H1 (cell line): Measurements from ENCODE around the gene PIGM. TPM values are rescaled to one million over a fixed set of nuclear protein-coding genes. Genes with fewer than 3 reads are reported as not detected.

Source experiments
- CEBPB ChIP-seq: IDR thresholded peaks from 2 replicates; pipeline ENCODE4 v1.6.1; 2012; ENCODE audit warnings: low read depth, low read length
- GTF2F1 ChIP-seq: IDR thresholded peaks from 2 replicates; pipeline ENCODE4 v1.6.1; 2012; ENCODE audit warnings: low read depth, low read length, improper control_type of control experiment, borderline replicate concordance
- HDAC2 ChIP-seq, 2 experiments: fragments of 300-600 bp in 1 of 2; sonication (generic) in 1 of 2; IDR thresholded peaks; 2 replicates each; pipeline ENCODE4 v1.6.1; 2011 to 2012; ENCODE audit warnings: low read depth in 2 of 2, low read length in 2 of 2, mild to moderate bottlenecking in 2 of 2, moderate library complexity in 2 of 2, borderline replicate concordance in 1 of 2, inconsistent platforms in 1 of 2
- JUND ChIP-seq: IDR thresholded peaks from 2 replicates; pipeline ENCODE4 v1.6.1; 2011; ENCODE audit warnings: mild to moderate bottlenecking, improper control_type of control experiment, low read length
- KDM4A ChIP-seq: IDR thresholded peaks from one replicate; pipeline ENCODE4 v1.7.1; 2012; ENCODE audit warnings: low read depth, mild to moderate bottlenecking, moderate library complexity, low read length, inconsistent platforms; ENCODE audit not compliant: severe bottlenecking
- RFX5 ChIP-seq: IDR thresholded peaks from 2 replicates; pipeline ENCODE4 v1.6.1; 2011; ENCODE audit warnings: low read depth, low read length, improper control_type of control experiment, borderline replicate concordance
- SIN3A ChIP-seq, 2 experiments: IDR thresholded peaks in 1 of 2; conservative IDR thresholded peaks in 1 of 2; 2 replicates each; pipeline ENCODE4 v1.6.1; 2011 to 2012; ENCODE audit warnings: low read length in 2 of 2, improper control_type of control experiment in 1 of 2, low read depth in 1 of 2, mild to moderate bottlenecking in 1 of 2
- TBP ChIP-seq: IDR thresholded peaks from 2 replicates; pipeline ENCODE4 v1.6.1; 2011; ENCODE audit warnings: low read depth, low read length, improper control_type of control experiment
- TEAD4 ChIP-seq: IDR thresholded peaks from 2 replicates; pipeline ENCODE4 v1.6.1; 2012; ENCODE audit warnings: low read depth, low read length, inconsistent platforms, mixed read lengths
- polyA plus RNA-seq, 7 experiments: library from polyadenylated mRNA; depleted of rRNA in 3 of 7; stranded (reverse) in 5 of 7; unstranded in 2 of 7; fragments of >200 nt in 5 of 7; fragments of 200-250 nt in 2 of 7; gene quantifications; 1 replicate in 5 of 7; 2 replicates in 1 of 7; 4 replicates in 1 of 7; pipeline versions ENCODE4 v1.2.1 to v1.2.3, GENCODE V29; 2011 to 2013; ENCODE audit warnings: missing spikeins in 2 of 7, mixed read lengths in 2 of 7
- total RNA-seq: library from RNA; stranded (reverse); fragmentation: NEBNext Ultra II Directional; extraction: Animal tissue kit (Norgen Biotek cat#: 25700); gene quantifications from 2 replicates; pipeline ENCODE4 v1.2.1, GENCODE V29; 2021

PIGM gene
- total and polyA plus RNA-seq, 2 of the 8 experiments (the other 6 are each of a cell fraction or from before 2014, with no cell fraction given) = 5.4 to 6.0 TPM

DNA sequence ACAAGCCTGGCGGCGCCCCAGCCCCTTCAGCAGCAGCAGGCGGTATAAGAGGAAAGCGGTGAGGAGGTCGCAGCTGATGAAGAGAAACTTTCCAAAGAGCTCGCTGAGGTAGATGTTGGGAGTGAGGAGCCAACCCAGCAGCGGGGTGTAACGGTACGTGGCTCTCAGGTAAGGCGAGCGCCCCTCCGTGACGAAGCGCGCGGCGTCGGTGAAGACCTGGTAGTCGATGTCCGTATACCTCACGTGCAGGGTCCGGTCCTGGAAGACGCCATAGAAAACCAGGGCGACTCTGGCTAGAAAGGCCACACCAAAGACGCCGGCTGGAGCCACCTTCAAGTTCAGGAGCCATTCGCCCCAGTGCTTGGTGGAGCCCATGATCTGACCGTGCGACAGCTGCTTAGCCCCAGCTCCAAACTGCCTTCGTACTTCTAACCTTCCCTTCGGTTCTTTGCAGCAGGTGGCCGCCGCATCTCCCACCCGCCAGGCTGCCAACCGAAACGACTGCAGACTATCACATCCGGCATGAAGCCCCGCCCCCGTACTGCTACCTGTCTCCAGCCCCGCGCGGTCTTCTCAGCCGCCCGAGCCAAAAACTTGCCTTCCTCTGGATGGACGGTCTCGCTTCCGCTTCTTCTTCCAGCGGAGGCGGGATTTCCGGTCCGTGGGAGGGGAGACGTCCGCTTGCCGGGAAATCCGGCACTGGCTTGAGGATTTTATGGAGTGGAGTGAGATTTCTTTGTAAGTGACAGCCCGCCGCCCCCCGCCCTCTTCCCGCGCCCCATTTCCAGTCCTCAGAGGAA is at the start of gene PIGM (continued):
- no peak for TF ChIP-seq GTF2F1
- no peak for TF ChIP-seq TBP
- peak; percentile 51; the same call in 1 of the 2 replicates for TF ChIP-seq RFX5
- no peak for TF ChIP-seq HDAC2 (IDR thresholded peaks at IDR 0.05; ENCODE audit: borderline replicate concordance in 1 of 2, low read depth in 2 of 2, low read length in 2 of 2)
- no peak for TF ChIP-seq CEBPB
- TF ChIP-seq TEAD4 = peak; percentile 70
- peak; percentile 91 for TF ChIP-seq KDM4A
- TF ChIP-seq JUND = no peak
- peak; percentile 81 to 92 for TF ChIP-seq SIN3A (conservative IDR thresholded peaks at IDR 0.05 in 1 of 2, IDR thresholded peaks at IDR 0.05 in 1 of 2; ENCODE audit: low read depth in 1 of 2, low read length in 2 of 2)
- TF ChIP-seq, all 59 proteins: peak for 24
